Measurements from ENCODE around the gene KIF23. TPM values are rescaled to one million over a fixed set of nuclear protein-coding genes. Genes with fewer than 3 reads are reported as not detected.

KIF23 gene
- total and polyA plus RNA-seq, 3 experiments from 2014 or later = 0.18 to 44.4 (median 36.0) TPM

GRCh38 chr15:69456208-69457166, 42.3 kb downstream of the KIF23 start:
- Mint-ChIP-seq H3K9me3 (no peaks in the 10 kb centered on the region), H3K36me3 (peaks cover 3 to 53% (median 9%) of the 10 kb centered on the region in 3 donors), H3K27me3 (peaks cover 0 to 2% of the 10 kb centered on the region in 2 donors), H3K4me1 (peaks cover 38 to 59% (median 43%) of the 10 kb centered on the region in 3 donors), H3K27ac (peak overlapping the region; percentile 2 to 96 (median 40)), H3K4me3 (peak overlapping the region in 1 of 7 donors; percentile 68)
- DNase-seq = no peak
- ChIA-PET POLR2A (interaction anchor here (1.0 to 1.3 kb wide), 2 partner anchors 11 to 12 kb away, joined by 4 read pairs; no protein-coding TSS in a partner anchor), CTCF (interaction anchor here (6.2 kb wide), 1 partner anchor 9 kb away, joined by 121 read pairs; no protein-coding TSS in a partner anchor)
- no peak overlapping the region for H3K27ac ChIP-seq (ENCODE audit: low read depth, low read length)
- no peaks in the 10 kb centered on the region for H3K9me3 ChIP-seq (ENCODE audit: low read length)
- peaks cover 35% of the 10 kb centered on the region for H3K4me1 ChIP-seq (ENCODE audit: insufficient read depth, low read length)
- H3K27me3 ChIP-seq (ENCODE audit: insufficient read depth, low read length, poor library complexity, severe bottlenecking) = no peaks in the 10 kb centered on the region
- H3K4me3 ChIP-seq (ENCODE audit: low read length) = no peak overlapping the region
- H3K36me3 ChIP-seq (ENCODE audit: insufficient read depth, low read length) = peaks cover 28% of the 10 kb centered on the region

GRCh38 chr15:69457304-69458280, 43.4 kb downstream of the KIF23 start:
- H3K27me3 ChIP-seq (ENCODE audit: insufficient read depth, low read length, poor library complexity, severe bottlenecking) = no peaks in the 10 kb centered on the region
- H3K4me1 Mint-ChIP-seq = peaks cover 36 to 60% (median 43%) of the 10 kb centered on the region in 3 donors
- peaks cover 3 to 50% (median 9%) of the 10 kb centered on the region in 3 donors for H3K36me3 Mint-ChIP-seq
- no peak for DNase-seq
- POLR2A ChIA-PET = no interaction called here
- H3K27ac Mint-ChIP-seq = peak overlapping the region in 6 of 8 donors; percentile 13 to 88 (median 84)
- CTCF ChIA-PET = interaction anchor here (0.8 to 1.2 kb wide), 2 partner anchors 10 to 22 kb away, joined by 3 to 6 read pairs; no protein-coding TSS in a partner anchor
- peak overlapping the region in 1 of 7 donors; percentile 53 for H3K4me3 Mint-ChIP-seq
- H3K27me3 Mint-ChIP-seq = peaks cover 0 to 3% of the 10 kb centered on the region in 2 donors
- H3K27ac ChIP-seq (ENCODE audit: low read depth, low read length) = no peak overlapping the region
- H3K4me3 ChIP-seq (ENCODE audit: low read length) = no peak overlapping the region
- H3K9me3 ChIP-seq (ENCODE audit: low read length) = no peaks in the 10 kb centered on the region
- H3K36me3 ChIP-seq (ENCODE audit: insufficient read depth, low read length) = peaks cover 28% of the 10 kb centered on the region
- H3K4me1 ChIP-seq (ENCODE audit: insufficient read depth, low read length) = peaks cover 36% of the 10 kb centered on the region
- H3K9me3 Mint-ChIP-seq = no peaks in the 10 kb centered on the region

GRCh38 chr15:69459066-69459465, 44.9 kb downstream of the KIF23 start:
- POLR2A ChIA-PET = no interaction called here
- no peaks in the 10 kb centered on the region for H3K27me3 ChIP-seq (ENCODE audit: insufficient read depth, low read length, poor library complexity, severe bottlenecking)
- Mint-ChIP-seq H3K36me3 (peaks cover 3 to 38% (median 9%) of the 10 kb centered on the region in 3 donors), H3K27ac (peak overlapping the region in 2 of 8 donors; percentile 61 to 87), H3K27me3 (peaks cover 0 to 2% of the 10 kb centered on the region in 2 donors), H3K4me3 (no peak overlapping the region), H3K9me3 (no peaks in the 10 kb centered on the region), H3K4me1 (peaks cover 37 to 62% (median 47%) of the 10 kb centered on the region in 3 donors)
- CTCF ChIA-PET = no interaction called here
- no peak for DNase-seq
- H3K4me1 ChIP-seq (ENCODE audit: insufficient read depth, low read length) = peaks cover 40% of the 10 kb centered on the region
- peaks cover 28% of the 10 kb centered on the region for H3K36me3 ChIP-seq (ENCODE audit: insufficient read depth, low read length)
- no peak overlapping the region for H3K27ac ChIP-seq (ENCODE audit: low read depth, low read length)
- H3K9me3 ChIP-seq (ENCODE audit: low read length) = no peaks in the 10 kb centered on the region
- H3K4me3 ChIP-seq (ENCODE audit: low read length) = no peak overlapping the region

DNA sequence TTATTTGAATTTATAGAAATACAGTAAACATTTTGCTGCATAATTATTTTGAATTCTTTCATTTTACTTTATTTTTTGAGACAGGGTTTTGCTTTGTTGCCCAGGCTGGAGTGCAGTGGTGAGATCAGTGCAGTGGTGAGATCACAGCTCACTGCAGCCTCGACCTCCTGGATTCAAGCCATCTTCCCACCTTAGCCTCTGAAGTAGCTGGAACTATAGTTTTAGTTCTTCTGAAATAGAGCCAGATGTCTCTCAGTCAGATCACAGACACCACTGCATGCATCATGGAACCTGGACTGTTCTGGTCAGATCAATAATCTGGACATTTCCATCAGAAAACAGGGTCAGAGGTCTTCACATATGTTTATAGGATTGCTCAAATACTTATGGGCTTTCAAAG, 46.3 kb downstream of the KIF23 start:
- peak overlapping the region in 1 of 7 donors; percentile 52 for H3K4me3 Mint-ChIP-seq
- CTCF ChIA-PET = interaction anchor here (0.6 to 9.7 kb wide), 4 partner anchors 7 to 561 kb away, joined by 3 to 121 read pairs (median 3); partner anchors contain the start of gene RPLP1
- H3K36me3 ChIP-seq (ENCODE audit: insufficient read depth, low read length) = peaks cover 21% of the 10 kb centered on the region
- no peaks in the 10 kb centered on the region for H3K9me3 ChIP-seq (ENCODE audit: low read length)
- peaks cover 0 to 2% of the 10 kb centered on the region in 2 donors for H3K27me3 Mint-ChIP-seq
- POLR2A ChIA-PET = interaction anchor here (4.3 kb wide), 1 partner anchor 8 kb away, joined by 110 read pairs; the partner anchor contains the start of gene RPLP1
- H3K27ac Mint-ChIP-seq = peak overlapping the region in 3 of 8 donors; percentile 19 to 95 (median 23)
- H3K9me3 Mint-ChIP-seq = no peaks in the 10 kb centered on the region
- H3K36me3 Mint-ChIP-seq = peaks cover 0 to 24% (median 7%) of the 10 kb centered on the region in 3 donors
- no peak overlapping the region for H3K4me3 ChIP-seq (ENCODE audit: low read length)
- peaks cover 26% of the 10 kb centered on the region for H3K4me1 ChIP-seq (ENCODE audit: insufficient read depth, low read length)
- peaks cover 23 to 55% (median 33%) of the 10 kb centered on the region in 3 donors for H3K4me1 Mint-ChIP-seq
- H3K27ac ChIP-seq (ENCODE audit: low read depth, low read length) = no peak overlapping the region
- DNase-seq = no peak
- no peaks in the 10 kb centered on the region for H3K27me3 ChIP-seq (ENCODE audit: insufficient read depth, low read length, poor library complexity, severe bottlenecking)

DNA sequence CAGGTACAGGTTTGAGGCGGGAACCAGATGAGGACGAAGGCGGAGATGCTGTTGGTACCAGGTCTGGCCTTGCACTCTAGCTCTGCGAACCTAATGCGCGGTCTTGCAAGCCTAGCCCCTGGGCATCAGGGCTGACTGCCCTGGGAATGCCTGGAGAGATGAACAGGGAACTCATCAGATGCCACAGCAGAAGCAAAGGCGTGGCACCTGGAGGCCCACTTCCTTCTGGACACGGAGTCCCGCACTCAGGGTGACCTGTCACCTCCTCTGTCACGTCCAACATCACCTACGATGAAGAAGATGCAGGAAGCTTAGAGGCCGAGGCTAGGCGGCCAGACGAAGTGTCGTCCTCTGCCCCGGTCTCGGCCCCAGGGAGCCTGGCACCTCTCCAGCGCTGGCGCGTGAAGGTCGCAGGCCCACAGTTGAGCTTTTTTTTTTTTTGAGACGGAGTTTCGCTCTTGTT, 47.9 kb downstream of the KIF23 start:
- Mint-ChIP-seq H3K4me3 (peak overlapping the region; percentile 81 to 97 (median 91)), H3K27me3 (peaks cover 0 to 2% of the 10 kb centered on the region in 2 donors), H3K27ac (peak overlapping the region in 6 of 8 donors; percentile 47 to 96 (median 94)), H3K4me1 (peaks cover 17 to 53% (median 24%) of the 10 kb centered on the region in 3 donors), H3K36me3 (peaks cover 0 to 9% (median 3%) of the 10 kb centered on the region in 3 donors), H3K9me3 (no peaks in the 10 kb centered on the region)
- Histone ChIP-seq H3K27me3 (ENCODE audit: insufficient read depth, low read length, poor library complexity, severe bottlenecking) (no peaks in the 10 kb centered on the region), H3K4me3 (ENCODE audit: low read length) (peak overlapping the region; percentile 93), H3K27ac (ENCODE audit: low read depth, low read length) (peak overlapping the region; percentile 74), H3K4me1 (ENCODE audit: insufficient read depth, low read length) (peaks cover 25% of the 10 kb centered on the region), H3K36me3 (ENCODE audit: insufficient read depth, low read length) (peaks cover 5% of the 10 kb centered on the region), H3K9me3 (ENCODE audit: low read length) (no peaks in the 10 kb centered on the region)
- ChIA-PET POLR2A (interaction anchor here (1.0 to 4.3 kb wide), 2 partner anchors 9 to 42 kb away, joined by 5 to 110 read pairs; partner anchors contain the start of gene RPLP1), CTCF (interaction anchor here (0.9 to 9.7 kb wide), 13 partner anchors 8 to 1093 kb away, joined by 3 to 121 read pairs (median 4); partner anchors contain the start of genes KIF23 and RPLP1)
- DNase-seq = no peak

- H3K4me1 ChIP-seq (ENCODE audit: insufficient read depth, low read length) = peaks cover 31% of the 10 kb centered on the region
Observed at GRCh38 chr15:69462493-69463181, 48.5 kb downstream of the KIF23 start.

More at GRCh38 chr15:69462493-69463181, 48.5 kb downstream of the KIF23 start:
- no peaks in the 10 kb centered on the region for H3K27me3 ChIP-seq (ENCODE audit: insufficient read depth, low read length, poor library complexity, severe bottlenecking)
- H3K4me3 ChIP-seq (ENCODE audit: low read length) = peak overlapping the region; percentile 93
- Mint-ChIP-seq H3K27ac (peak overlapping the region; percentile 73 to 96 (median 93)), H3K4me1 (peaks cover 18 to 54% (median 25%) of the 10 kb centered on the region in 3 donors), H3K4me3 (peak overlapping the region; percentile 90 to 97 (median 91)), H3K9me3 (no peaks in the 10 kb centered on the region), H3K36me3 (peaks cover 0 to 4% (median 3%) of the 10 kb centered on the region in 3 donors), H3K27me3 (peaks cover 0 to 2% of the 10 kb centered on the region in 2 donors)
- no peaks in the 10 kb centered on the region for H3K36me3 ChIP-seq (ENCODE audit: insufficient read depth, low read length)
- ChIA-PET CTCF (interaction anchor here (0.7 to 9.7 kb wide), 18 partner anchors 9 to 1093 kb away, joined by 3 to 121 read pairs (median 4); partner anchors contain the start of genes KIF23 and RPLP1), POLR2A (interaction anchor here (1.0 to 4.3 kb wide), 4 partner anchors 10 to 637 kb away, joined by 3 to 110 read pairs (median 4); partner anchors contain the start of genes RPLP1 and TLE3)
- DNase-seq = peak; percentile 87 to 93 (median 90)
- H3K9me3 ChIP-seq (ENCODE audit: low read length) = no peaks in the 10 kb centered on the region
- H3K27ac ChIP-seq (ENCODE audit: low read depth, low read length) = peak overlapping the region; percentile 82
